ENCODE measurements around the gene USP3. TPM values are rescaled to one million over a fixed set of nuclear protein-coding genes. Genes with fewer than 3 reads are reported as not detected.

The USP3 gene
- total and polyA plus RNA-seq, 10 donors: 29.5 to 136 (median 95.0) TPM

- Histone ChIP-seq H3K27ac (no peak overlapping the region), H3K4me1 (peaks cover 17 to 71% (median 51%) of the 10 kb centered on the region in 6 donors), H3K36me3 (peaks cover 0 to 39% (median 13%) of the 10 kb centered on the region in 6 donors), H3K9me3 (no peaks in the 10 kb centered on the region), H3K27me3 (replicated peaks in 1 of 7) (no peaks in the 10 kb centered on the region), H3K4me3 (no peak overlapping the region)
- no peak for TF ChIP-seq CTCF (IDR thresholded peaks at IDR 0.05 in 8 of 11, conservative IDR thresholded peaks at IDR 0.05 in 3 of 11)
- no peak for TF ChIP-seq POLR2AphosphoS5 (IDR thresholded peaks at IDR 0.05)
- no peak for TF ChIP-seq POLR2A (IDR thresholded peaks at IDR 0.05)
- no peak for DNase-seq
- WGBS, 5 donors: 88 to 96% (median 95%) methylated on average over 4 of the region's 4 CpGs
- intact Hi-C loops (cut with DNase I; ENCODE audit: low total_unique reads): loop anchor here (10.0 kb wide), 1 partner anchor 461 kb away; no protein-coding TSS in a partner anchor
Measured at GRCh38 chr15:63603516-63603915, 99.1 kb downstream of the USP3 start.

- no peak for TF ChIP-seq POLR2A (IDR thresholded peaks at IDR 0.05)
- no peak for TF ChIP-seq CTCF (IDR thresholded peaks at IDR 0.05 in 8 of 11, conservative IDR thresholded peaks at IDR 0.05 in 3 of 11)
- TF ChIP-seq POLR2AphosphoS5 (IDR thresholded peaks at IDR 0.05): no peak
- Histone ChIP-seq H3K4me3 (no peak overlapping the region), H3K4me1 (peaks cover 17 to 64% (median 46%) of the 10 kb centered on the region in 6 donors)
Measured at GRCh38 chr15:63604281-63604680, 99.9 kb downstream of the USP3 start.

GRCh38 chr15:63605036-63605435 is 100.6 kb downstream of the USP3 start:
- Histone ChIP-seq H3K36me3 (peaks cover 0 to 52% (median 25%) of the 10 kb centered on the region in 6 donors), H3K27me3 (replicated peaks in 1 of 7) (no peaks in the 10 kb centered on the region), H3K4me1 (peaks cover 17 to 61% (median 43%) of the 10 kb centered on the region in 6 donors), H3K4me3 (no peak overlapping the region), H3K27ac (peak overlapping the region in 2 of 8 donors; percentile 57 to 73), H3K9me3 (no peaks in the 10 kb centered on the region)
- 90 to 95% (median 92%) methylated on average over 3 of the region's 3 CpGs for WGBS, 5 donors
- TF ChIP-seq CTCF (IDR thresholded peaks at IDR 0.05 in 8 of 11, conservative IDR thresholded peaks at IDR 0.05 in 3 of 11): no peak
- no peak for TF ChIP-seq POLR2AphosphoS5 (IDR thresholded peaks at IDR 0.05)
- TF ChIP-seq POLR2A (IDR thresholded peaks at IDR 0.05): no peak
- intact Hi-C loops (cut with DNase I; ENCODE audit: low total_unique reads): loop anchor here (10.0 kb wide), 1 partner anchor 460 kb away; no protein-coding TSS in a partner anchor
- no peak for DNase-seq

More at GRCh38 chr15:63604281-63604680, 99.9 kb downstream of the USP3 start:
- Histone ChIP-seq H3K27me3 (replicated peaks in 1 of 7) (no peaks in the 10 kb centered on the region), H3K36me3 (peaks cover 0 to 47% (median 21%) of the 10 kb centered on the region in 6 donors), H3K27ac (no peak overlapping the region), H3K9me3 (no peaks in the 10 kb centered on the region)
- 95 to 100% (median 98%) methylated on average over 2 of the region's 2 CpGs for whole genome bisulfite sequencing, 5 donors
- intact Hi-C loops (cut with DNase I; ENCODE audit: low total_unique reads): loop anchor here (10.0 kb wide), 1 partner anchor 461 kb away; no protein-coding TSS in a partner anchor
- no peak for DNase-seq

GRCh38 chr15:63605816-63606215 is 101.4 kb downstream of the USP3 start:
- TF ChIP-seq POLR2AphosphoS5 (IDR thresholded peaks at IDR 0.05) (peak; percentile 37 to 46 (median 44)), CTCF (IDR thresholded peaks at IDR 0.05 in 8 of 11, conservative IDR thresholded peaks at IDR 0.05 in 3 of 11) (no peak)
- peaks cover 22 to 63% (median 45%) of the 10 kb centered on the region in 6 donors for H3K4me1 ChIP-seq
- no peak overlapping the region for H3K4me3 ChIP-seq
- H3K27me3 ChIP-seq (replicated peaks in 1 of 7): no peaks in the 10 kb centered on the region
- H3K9me3 ChIP-seq: no peaks in the 10 kb centered on the region
- H3K27ac ChIP-seq: peak overlapping the region in 7 of 8 donors; percentile 20 to 73 (median 54)
- peaks cover 0 to 56% (median 25%) of the 10 kb centered on the region in 6 donors for H3K36me3 ChIP-seq
- DNase-seq: peak; percentile 86
- intact Hi-C loops (cut with DNase I; ENCODE audit: low total_unique reads): loop anchor here (10.0 kb wide), 1 partner anchor 459 kb away; no protein-coding TSS in a partner anchor
- WGBS, 5 donors: 3 to 32% (median 11%) methylated on average over 5 to 7 of the region's 7 CpGs
